NB4 (cell line): ENCODE measurements around the gene TOB1.

Experiments used
- POLR2A ChIP-seq: IDR thresholded peaks from 2 replicates; pipeline ENCODE4 v1.6.1; 2011; ENCODE audit warnings: mild to moderate bottlenecking; ENCODE audit not compliant: insufficient read length; ENCODE audit errors: extremely low read depth
- TF ChIP-seq, protein P1 (sequence below): IDR thresholded peaks from one replicate; pipeline ENCODE4 v1.5.1; 2012; ENCODE audit warnings: low read depth, low read length
- TF ChIP-seq, protein P2 (sequence below): IDR thresholded peaks from 2 replicates; pipeline ENCODE4 v1.6.1; 2011; ENCODE audit warnings: low read depth, low read length

DNA sequence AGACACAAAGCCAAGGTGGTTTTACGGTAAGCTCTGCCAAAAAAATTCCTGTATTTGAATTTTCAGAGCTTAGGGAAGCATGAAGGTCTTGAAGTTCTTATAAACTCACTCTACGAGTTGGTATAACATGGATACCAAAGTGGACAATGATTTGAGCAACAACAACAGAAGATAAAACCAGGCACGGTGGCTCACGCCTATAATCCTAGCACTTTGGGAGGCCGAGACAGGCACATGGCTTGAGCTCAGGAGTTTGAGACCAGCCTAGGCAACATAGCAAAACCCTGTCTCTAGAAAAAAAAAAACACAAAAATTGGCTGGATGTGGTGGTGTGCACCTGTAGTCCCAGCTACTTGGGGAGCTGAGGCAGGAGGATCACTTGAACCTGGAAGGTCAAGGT is 12.9 kb upstream of the TOB1 start:
- TF ChIP-seq, protein P1, sequence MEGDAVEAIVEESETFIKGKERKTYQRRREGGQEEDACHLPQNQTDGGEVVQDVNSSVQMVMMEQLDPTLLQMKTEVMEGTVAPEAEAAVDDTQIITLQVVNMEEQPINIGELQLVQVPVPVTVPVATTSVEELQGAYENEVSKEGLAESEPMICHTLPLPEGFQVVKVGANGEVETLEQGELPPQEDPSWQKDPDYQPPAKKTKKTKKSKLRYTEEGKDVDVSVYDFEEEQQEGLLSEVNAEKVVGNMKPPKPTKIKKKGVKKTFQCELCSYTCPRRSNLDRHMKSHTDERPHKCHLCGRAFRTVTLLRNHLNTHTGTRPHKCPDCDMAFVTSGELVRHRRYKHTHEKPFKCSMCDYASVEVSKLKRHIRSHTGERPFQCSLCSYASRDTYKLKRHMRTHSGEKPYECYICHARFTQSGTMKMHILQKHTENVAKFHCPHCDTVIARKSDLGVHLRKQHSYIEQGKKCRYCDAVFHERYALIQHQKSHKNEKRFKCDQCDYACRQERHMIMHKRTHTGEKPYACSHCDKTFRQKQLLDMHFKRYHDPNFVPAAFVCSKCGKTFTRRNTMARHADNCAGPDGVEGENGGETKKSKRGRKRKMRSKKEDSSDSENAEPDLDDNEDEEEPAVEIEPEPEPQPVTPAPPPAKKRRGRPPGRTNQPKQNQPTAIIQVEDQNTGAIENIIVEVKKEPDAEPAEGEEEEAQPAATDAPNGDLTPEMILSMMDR, result no peak
- TF ChIP-seq POLR2A, result no peak
- TF ChIP-seq, protein P2, sequence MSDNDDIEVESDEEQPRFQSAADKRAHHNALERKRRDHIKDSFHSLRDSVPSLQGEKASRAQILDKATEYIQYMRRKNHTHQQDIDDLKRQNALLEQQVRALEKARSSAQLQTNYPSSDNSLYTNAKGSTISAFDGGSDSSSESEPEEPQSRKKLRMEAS, result no peak
